Kidney tubule cell (primary cell): ENCODE measurements around the gene HTR2A.
"Not testable (repeated sequence)": the region's sequence is repeated elsewhere in the genome, so short reads cannot be mapped to it uniquely, and the experiment has no call there.

Experiments used
- DNase-seq: peaks from one replicate; pipeline ENCODE4 v3.0.0-alpha.2; 2018; ENCODE audit warnings: low spot score

The HTR2A gene

GRCh38 chr13:46804921-46805320 is 91.9 kb downstream of the HTR2A start:
- not testable (repeated sequence) for DNase-seq

- DNase-seq: peak; percentile 99
Observed at GRCh38 chr13:46804391-46804815, 92.5 kb downstream of the HTR2A start.

- peak; percentile 40 for DNase-seq
Observed at GRCh38 chr13:46803586-46803985, 93.3 kb downstream of the HTR2A start.

- peak; percentile 15 for DNase-seq
Observed at GRCh38 chr13:46801858-46802257, 95.0 kb downstream of the HTR2A start.

GRCh38 chr13:46799139-46799538 is 97.7 kb downstream of the HTR2A start:
- DNase-seq: no peak

GRCh38 chr13:46797501-46798237 is 99.2 kb downstream of the HTR2A start:
- peak; percentile 60 for DNase-seq

- peak; percentile 93 for DNase-seq
Observed at GRCh38 chr13:46796515-46797474, 100.1 kb downstream of the HTR2A start, which contains the start of gene ESD. Gene ESD (minus strand): TSS chr13:46797161. CDS start chr13:46791413, 5,748 bp downstream.

GRCh38 chr13:46796129-46796514 is 100.7 kb downstream of the HTR2A start:
- DNase-seq: no peak

- DNase-seq: peak; percentile 17
Observed at GRCh38 chr13:46795321-46795720, 101.5 kb downstream of the HTR2A start.

GRCh38 chr13:46783504-46783903 is 113.3 kb downstream of the HTR2A start:
- DNase-seq: no peak

GRCh38 chr13:46782691-46783090 is 114.2 kb downstream of the HTR2A start:
- no peak for DNase-seq

GRCh38 chr13:46782066-46782465 is 114.8 kb downstream of the HTR2A start:
- DNase-seq: no peak
